Ovary (tissue), 3 donors: ENCODE data around the gene TMA7.

Experiments used
- CTCF ChIP-seq, 3 donors: fragments of 450-650 bp in 2 of 3; fragments of 200-600 bp in 1 of 3; IDR thresholded peaks; one replicate each; pipeline versions ENCODE4 v1.5.1 to v1.8.0; 2016 to 2022; ENCODE audit warnings: antibody characterized with exemption in 3 of 3, mild to moderate bottlenecking in 1 of 3
- EP300 ChIP-seq: sonication (generic); formaldehyde crosslinking; IDR thresholded peaks from one replicate; pipeline ENCODE4 v1.6.1; 2017; ENCODE audit warnings: antibody characterized with exemption
- POLR2A ChIP-seq: fragments of 450-650 bp; IDR thresholded peaks from one replicate; pipeline ENCODE4 v1.6.1; 2017; ENCODE audit warnings: antibody characterized with exemption, mild to moderate bottlenecking, moderate library complexity
- donor health status: DM: no; HTN: no; CAD: no.

- TF ChIP-seq CTCF (IDR thresholded peaks at IDR 0.05): peak; percentile 23 to 80 (median 77)
- peak; percentile 21 for TF ChIP-seq EP300
- TF ChIP-seq POLR2A: peak; percentile 90
These were observed 25.7 kb downstream of the TMA7 start for GRCh38 chr3:48465531-48466378.
